ENCODE data around the gene ARHGAP12.

The ARHGAP12 gene

DNA sequence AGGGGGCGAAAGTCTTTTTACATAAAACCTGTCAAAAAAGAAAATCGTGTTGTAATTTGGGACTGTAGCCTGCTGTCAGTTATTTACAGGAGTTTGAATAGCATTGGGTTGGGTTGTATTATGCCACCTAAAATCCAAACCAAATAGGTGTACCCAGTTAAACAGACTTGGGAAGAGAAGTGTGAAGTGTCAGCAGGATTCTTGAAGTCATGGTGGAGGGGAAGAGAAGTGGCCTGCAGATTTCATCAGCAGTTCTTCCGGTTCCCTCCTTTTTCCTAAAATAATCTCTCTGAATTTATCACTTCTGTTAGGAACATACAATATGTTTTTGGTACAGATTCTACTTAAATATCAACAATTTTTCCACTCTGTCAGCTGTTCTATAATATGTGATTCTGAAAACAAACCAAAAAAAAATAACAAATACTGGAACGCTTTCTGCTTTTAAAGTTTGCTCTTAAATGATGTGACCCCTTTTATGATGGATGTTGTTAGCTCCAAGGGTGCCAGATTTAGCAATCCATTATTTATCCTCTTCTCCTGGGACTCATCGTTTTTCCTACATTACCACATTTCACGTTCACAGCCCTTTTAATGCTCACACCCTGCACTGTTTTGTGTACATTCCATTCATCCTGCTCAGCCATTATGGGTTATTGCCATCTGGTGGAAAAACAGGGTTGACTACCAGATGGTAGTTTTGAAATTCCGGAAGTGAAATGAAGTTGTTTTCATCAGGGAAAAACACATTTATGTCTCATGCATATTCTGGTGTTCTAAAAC, 18.7 kb upstream of the ARHGAP12 start:
- DNase-seq, result no peak

DNA sequence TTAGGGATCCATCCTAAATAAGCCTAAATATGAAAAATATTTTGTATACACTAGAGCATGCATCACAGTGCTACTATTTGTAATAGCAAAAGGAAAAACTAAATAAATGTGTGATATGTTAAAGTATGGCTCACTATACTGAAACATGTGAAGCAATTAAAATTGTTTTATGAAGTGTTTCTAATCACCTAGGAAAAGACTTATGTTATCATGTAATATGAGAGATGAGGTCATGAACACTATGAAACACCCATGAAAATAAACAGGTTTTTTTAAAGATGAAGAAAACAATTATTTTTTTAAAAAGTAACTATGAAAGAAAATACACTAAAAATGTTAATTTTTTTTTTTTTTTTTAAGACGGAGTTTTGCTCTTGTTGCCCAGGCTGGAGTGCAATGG, 16.8 kb upstream of the ARHGAP12 start:
- DNase-seq, result no peak

DNA sequence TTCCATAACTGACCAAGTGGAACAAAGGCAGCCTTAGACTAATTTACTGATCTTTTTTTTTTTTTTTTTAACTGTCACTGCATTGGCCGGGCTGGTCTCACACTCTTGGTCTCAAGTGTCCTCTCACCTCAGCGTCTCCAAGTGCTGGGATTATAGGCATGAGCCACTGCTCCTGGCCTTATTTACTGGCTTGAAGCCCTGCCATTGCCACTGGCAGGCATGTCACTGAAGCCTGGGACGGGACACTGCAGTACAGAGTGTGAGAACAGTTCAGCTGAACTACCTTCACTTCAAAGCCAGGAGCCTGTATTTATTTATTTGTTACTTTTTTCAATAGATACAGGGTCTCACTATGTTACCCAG, 15.4 kb upstream of the ARHGAP12 start:
- DNase-seq, result no peak

DNA sequence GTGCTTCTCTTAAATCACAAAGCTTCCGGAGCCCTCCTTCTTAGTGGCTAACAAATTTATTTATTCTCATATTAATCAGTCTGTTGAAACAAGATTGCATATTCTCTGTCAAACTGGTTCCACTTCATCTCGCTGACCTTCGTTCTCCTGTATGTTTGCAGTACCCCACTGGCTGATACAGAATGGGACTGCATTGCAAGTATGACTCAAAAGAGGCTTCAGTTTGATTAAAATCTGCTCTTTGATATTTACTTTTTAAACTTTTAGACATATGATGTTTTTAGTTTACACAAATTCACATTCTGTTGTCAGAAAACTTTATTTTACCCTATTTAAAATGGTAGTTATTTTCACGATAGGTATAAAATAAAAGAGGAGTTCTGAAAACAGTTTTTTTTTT, 14.3 kb upstream of the ARHGAP12 start:
- DNase-seq, result no peak

DNA sequence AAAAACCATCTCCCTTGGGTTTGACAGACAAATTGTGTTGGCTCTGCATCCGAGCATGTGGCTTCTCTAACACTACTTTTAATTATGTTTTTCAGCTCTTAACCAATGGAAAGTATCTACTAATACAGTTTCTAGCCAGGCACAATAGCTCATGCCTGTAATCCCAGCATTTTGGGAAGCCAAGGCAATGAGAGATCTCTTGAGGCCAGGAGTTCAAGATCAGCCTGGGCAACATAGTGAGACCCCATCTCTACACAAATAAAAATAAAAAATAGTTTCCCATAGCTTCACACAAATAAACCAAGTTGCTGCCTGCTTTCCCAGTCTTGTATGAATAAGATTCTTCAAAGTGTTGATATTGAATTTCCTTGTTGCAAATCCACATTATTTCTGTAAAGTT, 13.8 kb upstream of the ARHGAP12 start:
- no peak for DNase-seq

DNA sequence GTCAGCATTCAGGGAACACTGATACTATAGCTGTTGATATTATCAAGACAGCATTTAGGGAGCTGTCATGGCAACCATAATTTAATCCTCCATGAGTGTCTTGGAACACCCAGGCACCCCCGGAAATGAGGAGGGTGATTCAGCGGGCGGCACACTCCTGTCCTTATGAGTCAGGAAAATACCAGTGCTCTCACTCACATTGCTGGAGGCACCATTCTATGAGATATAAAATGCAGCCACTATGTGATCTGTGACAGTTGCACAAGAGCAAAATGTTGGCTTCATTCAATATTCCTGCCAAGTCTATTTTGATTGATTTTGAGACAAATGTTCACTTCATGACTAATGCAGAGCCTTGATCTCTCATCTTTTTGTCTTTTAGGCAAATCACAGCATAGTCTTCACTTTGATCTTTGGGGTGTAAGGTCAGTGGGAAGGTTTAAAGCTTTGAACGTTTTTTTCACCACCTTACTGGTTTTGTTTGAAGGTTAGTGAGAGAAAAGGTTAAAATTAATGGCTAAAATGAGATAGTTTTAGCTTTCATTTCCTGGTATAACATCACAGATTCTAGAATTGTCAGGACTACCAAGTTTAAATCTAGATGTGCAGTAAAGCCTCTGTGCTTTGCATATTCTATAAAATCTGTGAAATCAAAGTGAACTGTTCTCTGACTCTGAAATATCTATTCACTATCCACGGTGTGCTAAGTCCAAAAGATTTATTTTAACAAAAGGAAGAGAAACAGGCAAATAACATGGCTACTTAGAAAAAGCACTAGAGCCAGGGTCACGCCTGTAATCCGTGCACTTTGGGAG, 12.4 kb upstream of the ARHGAP12 start:
- no peak for DNase-seq

DNA sequence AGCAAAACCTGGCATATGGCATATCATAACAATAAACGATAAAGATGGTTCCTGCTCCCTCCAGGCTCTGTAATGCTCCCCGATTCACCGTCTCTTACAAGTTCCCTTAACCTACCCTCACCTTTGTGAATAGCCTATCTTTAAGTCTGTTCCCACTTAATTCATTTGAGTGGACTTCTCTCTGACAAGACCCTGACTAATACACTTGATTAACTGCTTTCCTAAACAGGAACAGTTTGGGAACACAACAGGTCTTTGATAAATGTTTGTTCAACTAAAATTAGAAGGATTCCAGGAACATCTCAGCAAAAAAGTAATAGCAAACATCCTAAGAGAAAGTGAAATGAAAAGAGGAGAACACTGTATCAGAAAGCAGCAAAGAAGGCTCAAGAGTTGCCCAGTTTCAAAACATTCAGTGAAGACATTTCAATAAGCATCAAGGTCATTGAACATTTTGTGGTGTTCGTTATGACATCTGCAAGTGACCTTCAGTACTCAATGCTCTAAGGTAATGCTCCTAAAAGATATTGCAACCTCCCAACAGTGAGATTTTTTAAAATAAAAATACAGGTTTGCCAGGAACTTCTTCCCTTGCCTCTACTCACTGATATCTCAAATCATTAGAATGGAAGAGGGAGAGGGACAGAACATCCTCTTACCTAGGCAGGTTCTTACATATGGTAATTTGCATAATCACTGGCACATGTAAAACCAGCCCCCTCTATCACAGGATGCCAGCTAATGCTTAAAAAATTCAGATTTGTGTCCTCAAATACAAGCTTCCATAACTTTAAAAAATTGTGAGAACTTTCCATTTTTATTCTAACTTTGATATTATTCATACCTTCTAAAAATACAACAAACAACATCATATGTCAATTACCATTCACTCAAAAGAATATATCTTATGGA, 11.4 kb upstream of the ARHGAP12 start:
- DNase-seq, result no peak

DNA sequence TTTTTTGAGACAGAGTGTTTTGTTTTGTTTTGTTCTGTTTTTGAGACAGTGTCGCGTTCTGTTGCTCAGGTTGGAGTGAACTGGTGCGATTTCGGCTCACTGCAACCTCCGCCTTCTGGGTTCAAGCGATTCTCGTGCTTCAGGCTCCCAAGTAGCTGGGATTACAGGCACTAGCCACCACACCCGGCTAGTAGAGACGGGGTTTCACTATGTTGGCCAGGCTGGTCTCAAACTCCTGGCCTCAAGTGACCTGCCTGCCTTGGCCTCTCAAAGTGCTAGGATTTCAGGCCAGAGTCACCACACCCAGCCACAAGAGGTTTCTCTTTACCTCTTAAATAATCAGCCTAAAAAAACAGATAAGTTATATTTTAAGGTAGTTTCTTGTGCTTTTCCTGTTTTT, 8.7 kb upstream of the ARHGAP12 start:
- no peak for DNase-seq

DNA sequence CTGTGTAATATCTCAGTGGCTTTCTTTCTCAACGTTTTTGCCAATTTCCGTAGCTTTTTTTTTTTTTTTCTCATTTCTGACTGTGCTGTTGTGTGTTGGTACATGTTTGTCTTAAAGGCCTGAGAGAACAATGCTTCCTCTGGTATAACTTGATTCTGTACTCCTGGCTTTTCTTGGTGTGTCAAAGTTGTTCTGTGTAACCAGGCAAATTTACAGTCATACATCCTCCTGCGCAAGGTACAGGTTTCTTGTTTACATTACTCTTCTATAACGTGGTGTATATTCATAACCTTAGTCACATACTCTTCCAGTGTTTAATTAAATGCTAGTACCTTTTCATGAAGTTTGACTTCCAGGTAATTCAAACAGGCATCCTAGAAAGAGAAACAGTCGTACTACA, 8.3 kb upstream of the ARHGAP12 start:
- DNase-seq, result no peak

DNA sequence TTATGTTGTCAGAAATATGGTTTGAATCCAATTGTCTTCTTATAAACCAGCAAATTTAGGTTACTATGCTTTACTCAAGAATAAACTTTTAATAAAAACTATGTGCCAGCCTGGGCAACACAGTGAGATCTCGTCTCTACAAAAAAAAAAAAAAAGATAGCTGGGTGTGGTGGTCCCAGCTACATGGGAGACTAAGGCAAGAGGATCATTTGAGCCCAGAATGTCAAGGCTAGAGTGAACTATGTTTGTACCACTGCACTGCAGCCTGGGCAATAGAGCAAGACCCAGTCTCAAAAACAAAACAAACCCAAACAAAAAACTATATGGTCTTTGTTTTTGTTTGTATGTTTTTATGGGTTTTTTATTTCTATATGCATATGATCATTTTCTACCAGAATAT, 7.5 kb upstream of the ARHGAP12 start:
- no peak for DNase-seq

DNA sequence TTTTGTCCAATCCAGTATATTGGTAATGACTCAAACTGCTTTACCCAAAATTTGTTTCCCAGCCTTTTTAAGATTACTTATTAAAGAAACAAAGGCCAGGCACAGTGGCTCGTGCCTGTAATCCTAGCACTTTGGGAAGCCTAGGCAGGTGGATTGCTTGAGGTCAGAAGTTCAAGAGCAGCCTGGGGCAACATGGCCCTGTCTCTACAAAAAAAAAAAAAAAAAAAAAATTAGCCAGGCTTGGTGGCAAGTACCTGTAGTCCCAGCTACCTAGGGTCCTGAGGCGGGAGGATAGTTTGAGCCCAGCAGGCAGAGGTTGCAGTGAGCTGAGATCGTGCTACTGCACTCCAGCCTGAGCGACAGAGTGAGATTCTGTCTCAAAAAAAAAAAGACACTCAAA, 7.0 kb upstream of the ARHGAP12 start:
- no peak for DNase-seq

DNA sequence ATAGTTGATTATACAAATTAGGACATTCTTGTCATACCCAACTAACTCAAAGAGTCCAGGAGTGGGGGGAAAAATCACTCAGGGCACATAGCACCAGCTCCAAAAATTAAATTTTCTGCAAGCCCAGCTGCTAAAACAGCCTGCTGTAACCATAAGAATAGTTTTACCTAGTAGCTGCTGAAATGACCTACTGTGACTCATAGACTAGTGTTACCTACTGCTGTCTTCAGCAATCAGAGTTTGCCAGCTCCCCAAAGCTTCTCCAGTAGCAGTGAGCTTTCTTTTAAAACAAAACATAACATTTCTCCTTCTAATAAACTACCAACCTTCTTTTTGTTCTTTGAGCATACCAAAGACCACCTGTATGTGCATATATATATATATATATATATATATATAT, 4.2 kb upstream of the ARHGAP12 start:
- DNase-seq, result no peak

DNA sequence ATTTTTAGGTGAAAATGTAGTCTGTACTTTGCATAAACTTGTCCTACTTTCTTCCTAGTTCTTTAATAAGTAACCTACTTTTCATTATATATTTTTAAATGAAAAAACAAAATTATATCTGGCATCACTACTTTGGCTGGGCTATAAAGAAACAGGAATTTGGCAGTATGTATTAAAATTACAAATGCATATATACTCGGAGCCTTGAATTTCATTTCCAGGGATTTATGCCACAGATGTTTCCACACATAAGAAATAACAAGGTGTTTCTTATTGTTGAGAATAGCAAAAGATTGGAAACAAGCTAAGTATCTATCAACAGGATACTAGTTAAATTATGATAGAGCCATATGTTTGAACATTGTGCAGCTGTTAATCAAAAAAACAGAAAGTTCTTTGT, 2.2 kb upstream of the ARHGAP12 start:
- no peak for DNase-seq

DNA sequence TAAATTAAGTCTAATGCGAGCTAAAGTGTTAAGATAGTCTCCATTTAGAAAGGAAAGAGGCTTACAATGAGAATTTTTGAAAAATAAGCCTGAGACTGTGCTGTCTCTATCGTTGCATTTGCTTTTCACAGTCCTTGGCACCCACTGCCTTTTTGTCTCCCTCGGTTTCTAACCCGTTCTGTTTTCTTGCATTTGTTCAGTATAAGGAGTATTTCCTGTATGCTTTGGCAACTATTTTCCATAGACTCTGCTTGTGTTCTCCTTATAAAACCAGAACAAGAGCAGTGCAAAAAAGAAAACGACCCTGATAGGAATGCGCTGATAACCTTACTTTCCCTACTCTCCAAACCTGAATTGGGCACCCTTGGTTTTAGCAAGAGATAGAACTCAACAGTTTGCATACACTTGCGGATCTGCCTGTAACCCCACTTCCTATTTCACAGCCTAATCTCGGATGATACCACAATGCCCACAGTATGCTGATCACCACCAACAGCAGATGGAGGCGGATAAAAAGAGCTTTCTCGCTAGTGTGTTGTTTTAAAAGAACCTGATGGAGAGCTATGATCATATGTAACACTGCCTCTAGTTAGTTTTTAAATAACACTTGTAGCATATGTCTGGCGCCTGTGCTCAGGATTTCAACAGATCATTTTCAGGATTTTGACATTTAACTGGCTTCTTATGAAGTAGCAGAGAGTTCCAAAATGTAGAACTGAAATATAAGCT, 1.6 kb upstream of the ARHGAP12 start:
- no peak for DNase-seq

DNA sequence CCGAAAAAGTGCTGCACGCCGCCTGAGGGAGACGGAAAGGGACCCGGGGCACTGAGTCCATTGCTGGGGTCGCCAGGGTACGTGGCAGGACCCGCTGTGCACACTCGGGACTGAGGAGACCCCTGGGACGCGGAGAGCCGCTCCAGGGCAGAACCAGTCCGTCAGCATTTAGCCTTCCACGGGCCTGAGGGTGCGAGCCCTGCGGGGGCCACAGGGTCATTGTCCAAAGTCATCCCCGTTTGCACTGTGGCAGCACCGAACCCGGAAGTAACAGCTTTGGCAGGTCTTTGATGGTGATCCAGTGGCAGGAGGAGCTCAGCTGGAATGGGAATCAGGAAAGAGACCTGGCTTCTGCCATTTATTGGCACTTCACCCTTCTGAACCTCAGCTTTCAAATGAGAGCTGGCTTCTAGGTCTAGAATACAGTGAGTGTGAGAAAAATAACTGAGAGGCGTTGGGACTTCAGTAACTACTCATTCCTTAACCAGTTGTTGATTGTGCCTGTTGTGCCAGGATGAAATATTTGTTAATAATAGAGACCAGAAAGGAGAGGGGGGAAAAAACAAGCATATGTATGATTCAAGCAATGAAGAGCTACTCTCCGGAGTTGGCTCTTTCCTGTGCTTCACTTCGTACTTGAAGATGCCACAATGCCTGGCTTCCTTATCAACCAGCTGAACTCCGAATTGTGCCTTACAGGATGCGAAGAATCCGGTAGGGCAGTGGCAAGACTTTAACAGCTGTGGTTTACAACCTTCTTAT, 811 bp upstream of the ARHGAP12 start:
- DNase-seq, result peak; percentile 23

DNA sequence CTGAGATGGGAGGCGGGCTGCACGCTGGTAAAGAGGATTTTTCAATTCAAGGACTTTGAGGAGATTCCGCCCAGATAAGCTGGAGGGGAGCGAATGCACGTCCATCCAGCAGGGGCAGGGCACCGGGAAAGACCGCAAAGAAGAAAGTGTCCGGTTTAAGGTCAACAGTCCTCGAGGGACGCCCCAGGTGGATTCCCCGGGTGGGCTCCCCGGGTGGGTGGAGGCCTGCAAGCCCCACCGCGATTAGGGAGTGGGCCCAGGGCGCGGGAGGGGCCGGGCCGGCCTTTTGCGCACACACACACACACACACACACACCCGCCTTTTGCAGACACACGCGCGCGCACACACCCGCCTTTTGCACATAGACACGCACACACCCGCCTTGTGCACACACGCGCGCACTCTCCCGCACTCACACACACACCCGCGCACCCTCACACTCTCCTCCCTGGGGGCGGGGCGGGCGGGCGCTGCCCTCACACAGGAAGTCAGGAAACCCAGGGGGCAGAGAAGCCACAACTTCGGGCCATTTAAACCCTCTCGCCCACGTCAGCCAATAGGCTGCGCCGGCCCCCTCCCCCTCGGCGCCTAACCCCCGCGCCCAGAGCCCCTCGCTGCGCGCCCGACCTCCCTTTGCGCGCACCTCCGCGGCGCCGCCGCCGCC, 615 bp downstream of the ARHGAP12 start:
- DNase-seq, result no peak

DNA sequence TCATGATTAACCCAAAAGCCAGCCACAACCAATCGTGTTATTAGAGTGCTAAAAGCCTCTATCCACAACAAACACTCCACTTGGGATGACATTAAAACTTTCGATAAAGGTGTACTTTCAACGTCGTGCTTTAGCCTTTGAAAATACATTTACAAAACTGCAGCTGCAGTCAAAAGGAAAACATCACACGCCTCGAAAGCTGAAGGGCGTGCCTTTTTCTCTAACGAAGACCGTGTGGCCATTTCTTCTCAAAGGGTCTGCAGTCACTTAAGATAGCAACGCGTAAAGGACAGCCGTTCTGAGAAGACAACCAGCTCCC, 1.1 kb downstream of the ARHGAP12 start:
- DNase-seq, result no peak

DNA sequence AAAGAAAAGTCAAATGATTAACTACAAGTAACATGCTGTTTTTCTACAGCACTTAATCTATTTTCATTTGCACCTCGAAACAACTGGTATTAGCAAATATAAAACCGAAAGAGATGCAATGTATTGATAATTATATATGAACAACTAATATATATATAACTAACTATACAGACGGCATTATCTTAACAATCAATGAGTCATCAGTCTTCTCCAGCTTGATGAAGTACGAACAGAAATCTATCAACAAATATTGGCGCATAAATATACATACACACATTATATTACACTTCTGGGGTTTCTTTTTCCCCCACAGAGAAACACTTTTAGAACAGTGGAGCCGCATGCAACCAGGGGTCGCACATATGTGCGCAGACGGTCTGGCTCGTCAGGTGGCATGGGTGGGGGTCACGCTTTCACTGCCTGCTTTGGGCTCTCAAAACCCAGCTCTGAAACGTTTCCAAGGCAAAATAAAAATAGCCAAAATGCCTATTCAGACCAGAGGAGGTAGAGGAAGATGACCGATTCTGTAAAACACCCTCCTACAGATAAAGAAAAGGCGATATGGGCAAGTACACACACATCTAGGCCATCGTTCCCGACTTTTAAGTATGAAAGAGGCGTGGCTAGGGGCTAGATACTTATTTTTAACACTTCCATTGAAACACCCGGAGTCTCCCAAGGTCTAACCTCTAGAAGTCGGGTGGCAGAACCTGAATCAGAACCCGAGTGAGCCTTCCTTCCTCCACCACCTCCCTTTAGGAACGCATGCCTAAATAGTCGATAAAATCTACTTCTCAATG, 1.7 kb downstream of the ARHGAP12 start:
- DNase-seq, result no peak

DNA sequence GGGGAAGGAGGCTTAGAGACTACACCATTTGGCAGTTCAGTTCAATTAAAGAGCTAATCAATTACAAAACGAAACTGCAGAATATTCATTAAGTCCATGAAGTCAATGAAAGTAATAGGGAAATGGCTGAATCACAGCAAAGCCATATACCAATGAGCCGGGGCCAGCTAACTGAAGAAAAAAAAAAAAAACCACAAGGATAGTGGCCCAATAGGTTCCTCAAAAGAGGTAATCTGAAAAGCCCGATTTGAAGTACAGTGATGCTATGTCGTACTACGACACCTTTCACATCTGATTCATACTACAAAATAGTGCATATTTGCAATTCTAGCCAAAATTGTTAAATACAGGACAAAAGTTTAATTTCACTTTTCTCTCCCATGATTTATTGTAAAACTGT, 2.5 kb downstream of the ARHGAP12 start:
- DNase-seq, result no peak

DNA sequence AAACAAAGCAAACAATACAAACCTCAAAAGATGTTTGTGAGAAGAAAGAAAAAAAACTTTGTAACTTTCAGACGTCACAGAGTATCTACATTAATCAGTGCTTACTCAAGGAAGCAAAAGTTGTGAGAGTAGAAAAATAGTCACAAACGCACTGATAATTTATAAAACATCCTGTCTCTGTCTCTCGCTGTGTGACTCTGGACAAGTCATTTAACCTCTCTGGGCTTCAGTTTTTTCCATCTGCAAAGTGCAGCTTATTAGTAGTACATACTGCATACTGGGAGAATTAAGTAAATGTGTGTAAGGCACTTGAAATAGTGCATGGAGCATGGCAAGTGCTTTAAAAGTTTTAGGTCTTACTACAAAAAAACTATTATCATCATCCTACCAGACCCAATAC, 3.8 kb downstream of the ARHGAP12 start:
- DNase-seq, result no peak

DNA sequence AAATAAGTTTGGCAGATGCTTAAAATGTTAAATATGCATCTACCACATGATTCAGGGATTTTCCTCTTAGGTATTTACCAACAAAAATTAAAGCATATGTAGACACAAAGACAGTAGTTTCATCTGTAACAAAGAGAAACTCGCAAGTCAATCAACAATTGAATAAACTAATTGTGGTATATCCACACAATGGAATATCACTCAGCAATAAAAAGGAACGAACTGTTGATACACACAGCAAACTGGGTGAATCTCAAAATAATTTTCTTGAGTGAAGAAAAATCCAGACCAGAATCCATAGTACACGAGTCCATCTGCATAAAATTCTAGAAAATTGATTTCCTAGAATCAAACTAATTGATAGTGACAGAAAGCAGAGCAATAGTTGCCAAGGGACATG, 5.2 kb downstream of the ARHGAP12 start:
- DNase-seq, result no peak
